Osteocyte (in vitro differentiated cells): Measurements from ENCODE around the gene ANGEL1. TPM values are rescaled to one million over a fixed set of nuclear protein-coding genes. Genes with fewer than 3 reads are reported as not detected.

Experiments used
- DNase-seq: peaks from one replicate; pipeline ENCODE4 v3.0.0; 2021; ENCODE audit warnings: mixed read lengths; ENCODE audit not compliant: unreplicated experiment; ENCODE audit errors: extremely low spot score
- H3K27ac Mint-ChIP-seq: one replicate; pipeline ENCODE4 v1.8.0; 2021; ENCODE audit warnings: mild to moderate bottlenecking, mixed read lengths; ENCODE audit not compliant: unreplicated experiment
- H3K27me3 Mint-ChIP-seq: one replicate; pipeline ENCODE4 v1.8.0; 2021; ENCODE audit warnings: mixed read lengths; ENCODE audit not compliant: unreplicated experiment
- H3K36me3 Mint-ChIP-seq: one replicate; pipeline ENCODE4 v1.8.0; 2021; ENCODE audit warnings: mixed read lengths; ENCODE audit not compliant: unreplicated experiment
- H3K4me1 Mint-ChIP-seq: one replicate; pipeline ENCODE4 v1.8.0; 2021; ENCODE audit warnings: mixed read lengths; ENCODE audit not compliant: unreplicated experiment
- H3K4me3 Mint-ChIP-seq: one replicate; pipeline ENCODE4 v1.8.0; 2021; ENCODE audit warnings: mild to moderate bottlenecking, moderate library complexity, mixed read lengths; ENCODE audit not compliant: unreplicated experiment
- H3K9me3 Mint-ChIP-seq: one replicate; pipeline ENCODE4 v1.8.0; 2021; ENCODE audit warnings: mixed read lengths; ENCODE audit not compliant: unreplicated experiment
- total RNA-seq: library from RNA; stranded (reverse); gene quantifications from 2 replicates; pipeline ENCODE4 v1.2.1, GENCODE V29; 2021
- TF ChIP-seq, protein P1 (sequence below): fragments of 200-600 bp; sonication (generic); IDR thresholded peaks from 2 replicates; pipeline ENCODE4 v1.5.0; 2021; ENCODE audit warnings: antibody characterized with exemption, mild to moderate bottlenecking, moderate library complexity

Gene ANGEL1
- total RNA-seq, 1 donor from 2014 or later = 18.7 TPM

DNA sequence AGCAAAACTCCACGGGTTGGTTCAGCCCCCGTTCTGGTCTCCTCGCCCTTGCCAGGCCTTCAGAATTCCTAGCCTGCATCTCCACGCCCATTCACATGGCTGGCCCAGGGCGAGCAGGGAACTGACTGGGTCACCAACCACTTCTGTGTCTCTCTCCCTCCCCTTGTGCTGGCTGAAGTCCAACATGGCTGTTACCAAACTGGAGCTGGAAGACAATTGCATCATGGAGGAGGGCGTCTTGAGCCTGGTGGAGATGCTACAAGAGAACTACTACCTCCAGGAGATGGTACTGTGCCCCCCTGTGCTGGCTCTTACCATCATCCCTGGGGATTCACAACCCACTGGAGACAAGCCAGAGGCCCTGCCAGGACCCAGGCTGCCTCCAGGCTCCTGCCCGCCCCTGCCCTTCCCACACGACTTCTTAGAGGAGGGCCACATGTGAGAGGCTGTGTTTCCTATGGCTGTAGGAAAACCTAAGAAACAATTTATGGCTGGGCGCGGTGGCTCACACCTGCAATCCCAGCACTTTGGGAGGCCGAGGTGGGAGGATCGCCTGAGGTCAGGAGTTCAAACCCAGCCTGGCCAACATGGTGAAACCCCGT is 23.4 kb upstream of the ANGEL1 start:
- Mint-ChIP-seq H3K27ac (no peak overlapping the region), H3K9me3 (peaks cover 3% of the 10 kb centered on the region), H3K4me3 (no peak overlapping the region)

DNA sequence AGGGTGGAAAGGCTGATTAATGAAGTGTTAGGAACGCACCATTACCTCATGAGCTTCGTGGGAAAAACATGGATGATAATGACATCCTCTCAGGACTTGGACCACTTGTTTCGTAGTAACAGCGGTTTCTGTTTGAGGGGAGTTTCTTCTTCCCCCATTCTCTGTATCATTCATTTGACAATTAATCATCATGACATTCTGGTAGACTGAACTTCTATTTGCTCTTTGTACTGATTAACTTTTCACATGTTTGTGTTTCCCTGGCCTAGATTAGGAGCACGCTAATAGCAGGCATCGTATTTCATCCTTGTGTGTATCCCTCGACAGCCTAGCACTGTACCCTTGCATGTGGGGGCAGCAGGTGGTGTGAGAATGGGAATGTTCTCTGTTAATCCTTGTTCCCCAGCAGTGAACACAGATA is 21.6 kb upstream of the ANGEL1 start:
- Mint-ChIP-seq H3K36me3 (no peaks in the 10 kb centered on the region), H3K4me3 (no peak overlapping the region), H3K27me3 (peaks cover 44% of the 10 kb centered on the region), H3K27ac (no peak overlapping the region), H3K9me3 (peaks cover 3% of the 10 kb centered on the region), H3K4me1 (no peaks in the 10 kb centered on the region)
- TF ChIP-seq, protein P1, sequence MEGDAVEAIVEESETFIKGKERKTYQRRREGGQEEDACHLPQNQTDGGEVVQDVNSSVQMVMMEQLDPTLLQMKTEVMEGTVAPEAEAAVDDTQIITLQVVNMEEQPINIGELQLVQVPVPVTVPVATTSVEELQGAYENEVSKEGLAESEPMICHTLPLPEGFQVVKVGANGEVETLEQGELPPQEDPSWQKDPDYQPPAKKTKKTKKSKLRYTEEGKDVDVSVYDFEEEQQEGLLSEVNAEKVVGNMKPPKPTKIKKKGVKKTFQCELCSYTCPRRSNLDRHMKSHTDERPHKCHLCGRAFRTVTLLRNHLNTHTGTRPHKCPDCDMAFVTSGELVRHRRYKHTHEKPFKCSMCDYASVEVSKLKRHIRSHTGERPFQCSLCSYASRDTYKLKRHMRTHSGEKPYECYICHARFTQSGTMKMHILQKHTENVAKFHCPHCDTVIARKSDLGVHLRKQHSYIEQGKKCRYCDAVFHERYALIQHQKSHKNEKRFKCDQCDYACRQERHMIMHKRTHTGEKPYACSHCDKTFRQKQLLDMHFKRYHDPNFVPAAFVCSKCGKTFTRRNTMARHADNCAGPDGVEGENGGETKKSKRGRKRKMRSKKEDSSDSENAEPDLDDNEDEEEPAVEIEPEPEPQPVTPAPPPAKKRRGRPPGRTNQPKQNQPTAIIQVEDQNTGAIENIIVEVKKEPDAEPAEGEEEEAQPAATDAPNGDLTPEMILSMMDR = no peak
- DNase-seq = no peak

More for the DNA sequence above, 23.4 kb upstream of the ANGEL1 start:
- DNase-seq = no peak
- peaks cover 42% of the 10 kb centered on the region for H3K27me3 Mint-ChIP-seq
- TF ChIP-seq, protein P1 = no peak
- no peaks in the 10 kb centered on the region for H3K36me3 Mint-ChIP-seq
- no peaks in the 10 kb centered on the region for H3K4me1 Mint-ChIP-seq

DNA sequence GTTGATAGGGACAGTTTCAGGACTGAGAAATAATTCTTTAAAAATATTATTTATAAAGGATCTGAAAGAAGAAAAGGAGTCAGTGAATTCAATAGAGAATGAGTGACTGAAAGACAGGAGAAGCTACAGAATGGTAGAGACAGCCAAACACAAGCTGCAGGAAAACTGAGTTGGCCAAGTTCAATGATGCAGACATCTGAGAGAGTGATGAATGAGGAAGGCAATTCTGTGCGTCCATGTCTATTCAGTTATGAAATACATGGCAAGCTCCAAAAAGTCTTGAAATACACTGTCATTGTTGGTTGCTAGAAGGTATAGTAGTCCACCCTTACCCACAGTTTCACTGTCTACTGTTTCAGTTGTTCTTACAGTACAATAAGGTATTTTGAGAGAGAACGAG is 20.3 kb upstream of the ANGEL1 start:
- peaks cover 43% of the 10 kb centered on the region for H3K27me3 Mint-ChIP-seq
- H3K27ac Mint-ChIP-seq = no peak overlapping the region
- DNase-seq = no peak
- peaks cover 3% of the 10 kb centered on the region for H3K9me3 Mint-ChIP-seq
- no peaks in the 10 kb centered on the region for H3K36me3 Mint-ChIP-seq
- H3K4me3 Mint-ChIP-seq = no peak overlapping the region
- TF ChIP-seq, protein P1 = no peak
- no peaks in the 10 kb centered on the region for H3K4me1 Mint-ChIP-seq

DNA sequence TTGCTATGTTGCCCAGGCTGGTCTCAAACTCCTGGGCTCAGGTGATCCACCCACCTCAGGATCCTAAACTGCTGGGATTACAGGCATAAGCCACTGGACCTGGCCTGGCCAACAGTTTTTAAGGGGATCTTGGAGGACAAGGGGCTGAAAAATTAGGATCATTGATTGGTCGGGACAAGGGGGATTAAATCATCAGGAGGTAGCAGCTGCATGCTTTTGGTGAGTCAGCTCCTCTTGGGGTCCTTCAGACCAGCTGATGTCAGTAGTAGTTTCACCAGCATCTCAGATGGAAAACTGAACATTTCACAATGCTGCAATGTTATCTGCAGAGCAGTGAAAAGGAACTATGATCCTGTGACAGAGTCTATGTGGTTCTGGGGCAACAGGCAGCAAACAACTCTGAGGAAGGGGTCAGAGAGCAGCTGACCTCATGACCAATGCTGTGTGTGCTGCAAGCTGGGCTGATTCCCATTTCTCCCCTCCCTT is 19.9 kb upstream of the ANGEL1 start:
- no peak for DNase-seq
- TF ChIP-seq, protein P1 = no peak
- H3K27ac Mint-ChIP-seq = no peak overlapping the region
- peaks cover 3% of the 10 kb centered on the region for H3K9me3 Mint-ChIP-seq
- H3K27me3 Mint-ChIP-seq = peaks cover 42% of the 10 kb centered on the region
- H3K36me3 Mint-ChIP-seq = no peaks in the 10 kb centered on the region
- H3K4me1 Mint-ChIP-seq = no peaks in the 10 kb centered on the region
- no peak overlapping the region for H3K4me3 Mint-ChIP-seq

DNA sequence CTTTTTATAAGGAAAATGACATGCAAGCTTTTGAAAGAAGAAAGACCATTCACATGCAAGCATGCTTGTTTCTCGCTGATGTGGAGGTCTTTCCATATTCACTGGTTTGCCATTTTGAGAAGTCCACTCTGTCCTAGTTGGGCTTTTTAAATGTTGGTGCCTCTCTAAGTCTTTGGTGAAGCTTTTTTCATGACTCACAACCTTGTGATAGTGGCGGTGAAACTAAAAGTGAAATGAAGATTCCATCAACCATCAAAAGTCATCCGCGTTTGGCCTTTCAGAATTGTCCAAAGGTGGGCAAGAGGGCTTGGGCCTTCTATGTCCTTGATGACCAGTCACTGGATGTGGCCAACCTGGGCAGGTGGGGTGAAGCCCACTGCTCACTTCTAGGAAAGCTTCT is 17.9 kb upstream of the ANGEL1 start:
- H3K4me1 Mint-ChIP-seq = no peaks in the 10 kb centered on the region
- H3K4me3 Mint-ChIP-seq = no peak overlapping the region
- H3K27ac Mint-ChIP-seq = no peak overlapping the region
- peaks cover 34% of the 10 kb centered on the region for H3K27me3 Mint-ChIP-seq
- H3K9me3 Mint-ChIP-seq = peaks cover 3% of the 10 kb centered on the region
- DNase-seq = no peak
- TF ChIP-seq, protein P1 = no peak
- H3K36me3 Mint-ChIP-seq = no peaks in the 10 kb centered on the region
